Measurements from ENCODE around the gene MSRB1.

DNA sequence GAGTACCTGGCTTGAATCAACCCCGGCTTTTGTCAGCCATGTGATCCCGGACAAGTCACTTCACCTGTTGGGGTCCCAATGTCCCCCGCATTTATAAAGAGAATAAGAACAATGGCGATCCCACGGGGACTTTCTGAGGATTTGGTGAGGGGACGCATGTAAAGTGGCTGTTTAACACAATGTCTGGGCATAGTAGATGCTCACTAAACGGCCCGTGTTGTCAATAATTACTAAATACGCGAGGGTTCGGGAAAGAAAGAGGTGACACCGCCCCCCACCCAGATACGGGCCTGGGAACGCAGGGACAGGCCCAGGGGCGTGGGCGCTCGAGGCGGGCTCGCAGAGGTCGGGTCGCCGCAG is 48.6 kb upstream of the MSRB1 start:
- TF ChIP-seq, protein P1, sequence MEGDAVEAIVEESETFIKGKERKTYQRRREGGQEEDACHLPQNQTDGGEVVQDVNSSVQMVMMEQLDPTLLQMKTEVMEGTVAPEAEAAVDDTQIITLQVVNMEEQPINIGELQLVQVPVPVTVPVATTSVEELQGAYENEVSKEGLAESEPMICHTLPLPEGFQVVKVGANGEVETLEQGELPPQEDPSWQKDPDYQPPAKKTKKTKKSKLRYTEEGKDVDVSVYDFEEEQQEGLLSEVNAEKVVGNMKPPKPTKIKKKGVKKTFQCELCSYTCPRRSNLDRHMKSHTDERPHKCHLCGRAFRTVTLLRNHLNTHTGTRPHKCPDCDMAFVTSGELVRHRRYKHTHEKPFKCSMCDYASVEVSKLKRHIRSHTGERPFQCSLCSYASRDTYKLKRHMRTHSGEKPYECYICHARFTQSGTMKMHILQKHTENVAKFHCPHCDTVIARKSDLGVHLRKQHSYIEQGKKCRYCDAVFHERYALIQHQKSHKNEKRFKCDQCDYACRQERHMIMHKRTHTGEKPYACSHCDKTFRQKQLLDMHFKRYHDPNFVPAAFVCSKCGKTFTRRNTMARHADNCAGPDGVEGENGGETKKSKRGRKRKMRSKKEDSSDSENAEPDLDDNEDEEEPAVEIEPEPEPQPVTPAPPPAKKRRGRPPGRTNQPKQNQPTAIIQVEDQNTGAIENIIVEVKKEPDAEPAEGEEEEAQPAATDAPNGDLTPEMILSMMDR (IDR thresholded peaks at IDR 0.05) = no peak
- no peak for TF ChIP-seq POLR2AphosphoS5 (IDR thresholded peaks at IDR 0.05)

All from prostate gland (tissue), 2 donors.